MM.1S (cell line): Measurements from ENCODE around the gene FCHO2.

Experiments
- DNase-seq: peaks from one replicate; pipeline ENCODE4 v3.0.0-alpha.2; 2015
- H2AFZ ChIP-seq: fragments of 300-600 bp; sonication (generic); 2 replicates; pipeline ENCODE4 v1.6.0; 2016; ENCODE audit warnings: antibody characterized with exemption, low read length
- H3F3A ChIP-seq: fragments of 300-600 bp; sonication (generic); 2 replicates; pipeline ENCODE4 v1.6.1; 2016; ENCODE audit warnings: mild to moderate bottlenecking, antibody characterized with exemption, low read length, moderate library complexity, mixed read lengths; ENCODE audit not compliant: insufficient read depth
- H3K27ac ChIP-seq: fragments of 300-600 bp; sonication (generic); 2 replicates; pipeline ENCODE4 v1.5.1; 2016; ENCODE audit warnings: mild to moderate bottlenecking, low read length
- H3K27me3 ChIP-seq: fragments of 300-600 bp; sonication (generic); replicated peaks from 2 replicates; pipeline ENCODE4 v1.6.0; 2016; ENCODE audit warnings: low read length; ENCODE audit not compliant: insufficient read depth
- H3K36me3 ChIP-seq: fragments of 300-600 bp; sonication (generic); replicated peaks from 2 replicates; pipeline ENCODE4 v1.6.1; 2016; ENCODE audit warnings: mild to moderate bottlenecking, low read length, mixed read lengths; ENCODE audit not compliant: insufficient read depth
- H3K4me1 ChIP-seq: fragments of 300-600 bp; sonication (generic); 2 replicates; pipeline ENCODE4 v1.6.1; 2016; ENCODE audit warnings: low read length, mixed read lengths
- H3K4me2 ChIP-seq: fragments of 300-600 bp; sonication (generic); 2 replicates; pipeline ENCODE4 v1.6.0; 2016; ENCODE audit warnings: low read depth, low read length
- H3K4me3 ChIP-seq: fragments of 300-600 bp; sonication (generic); 2 replicates; pipeline ENCODE4 v1.5.1; 2016; ENCODE audit warnings: low read length, mixed read lengths
- H3K79me2 ChIP-seq: fragments of 300-600 bp; sonication (generic); 2 replicates; pipeline ENCODE4 v1.6.1; 2016; ENCODE audit warnings: mixed run types, low read length, mixed read lengths
- H3K9ac ChIP-seq: fragments of 300-600 bp; sonication (generic); 2 replicates; pipeline ENCODE4 v1.6.1; 2016; ENCODE audit warnings: low read length, mixed read lengths
- H3K9me2 ChIP-seq: fragments of 300-600 bp; sonication (generic); replicated peaks from 2 replicates; pipeline ENCODE4 v1.6.1; 2016; ENCODE audit warnings: mild to moderate bottlenecking, low read length, mixed read lengths; ENCODE audit not compliant: insufficient read depth
- H3K9me3 ChIP-seq: fragments of 300-600 bp; sonication (generic); replicated peaks from 2 replicates; pipeline ENCODE4 v1.6.1; 2016; ENCODE audit warnings: mild to moderate bottlenecking, low read length, mixed read lengths; ENCODE audit not compliant: insufficient read depth
- H4K20me1 ChIP-seq: fragments of 300-600 bp; sonication (generic); 2 replicates; pipeline ENCODE4 v1.6.1; 2016; ENCODE audit warnings: mild to moderate bottlenecking, low read length, moderate library complexity, mixed read lengths; ENCODE audit not compliant: insufficient read depth
- EZH2 ChIP-seq: fragments of 300-600 bp; sonication (generic); optimal IDR thresholded peaks from 2 replicates; pipeline ENCODE3; 2017; ENCODE audit warnings: low read depth, mild to moderate bottlenecking, antibody characterized with exemption, low read length, mixed read lengths
- EZH2phosphoT487 ChIP-seq: fragments of 300-600 bp; sonication (generic); IDR thresholded peaks from 2 replicates; pipeline ENCODE4 v1.6.1; 2018; ENCODE audit warnings: antibody characterized with exemption, low read length
- TF ChIP-seq, protein P1 (sequence below): fragments of 300-600 bp; sonication (generic); IDR thresholded peaks from 2 replicates; pipeline ENCODE4 v1.5.1; 2016; ENCODE audit warnings: antibody characterized with exemption, low read length, mixed read lengths

FCHO2 gene

GRCh38 chr5:73027816-73028215 is 72.0 kb downstream of the FCHO2 start:
- no peak for TF ChIP-seq EZH2phosphoT487
- TF ChIP-seq, protein P1, sequence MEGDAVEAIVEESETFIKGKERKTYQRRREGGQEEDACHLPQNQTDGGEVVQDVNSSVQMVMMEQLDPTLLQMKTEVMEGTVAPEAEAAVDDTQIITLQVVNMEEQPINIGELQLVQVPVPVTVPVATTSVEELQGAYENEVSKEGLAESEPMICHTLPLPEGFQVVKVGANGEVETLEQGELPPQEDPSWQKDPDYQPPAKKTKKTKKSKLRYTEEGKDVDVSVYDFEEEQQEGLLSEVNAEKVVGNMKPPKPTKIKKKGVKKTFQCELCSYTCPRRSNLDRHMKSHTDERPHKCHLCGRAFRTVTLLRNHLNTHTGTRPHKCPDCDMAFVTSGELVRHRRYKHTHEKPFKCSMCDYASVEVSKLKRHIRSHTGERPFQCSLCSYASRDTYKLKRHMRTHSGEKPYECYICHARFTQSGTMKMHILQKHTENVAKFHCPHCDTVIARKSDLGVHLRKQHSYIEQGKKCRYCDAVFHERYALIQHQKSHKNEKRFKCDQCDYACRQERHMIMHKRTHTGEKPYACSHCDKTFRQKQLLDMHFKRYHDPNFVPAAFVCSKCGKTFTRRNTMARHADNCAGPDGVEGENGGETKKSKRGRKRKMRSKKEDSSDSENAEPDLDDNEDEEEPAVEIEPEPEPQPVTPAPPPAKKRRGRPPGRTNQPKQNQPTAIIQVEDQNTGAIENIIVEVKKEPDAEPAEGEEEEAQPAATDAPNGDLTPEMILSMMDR: no peak
- no peak for TF ChIP-seq EZH2
- no peak overlapping the region for H3K4me3 ChIP-seq
- H3K27me3 ChIP-seq: no peaks in the 10 kb centered on the region
- no peak overlapping the region for H2AFZ ChIP-seq
- H3K9ac ChIP-seq: no peak overlapping the region
- DNase-seq: no peak
- H3K27ac ChIP-seq: no peak overlapping the region
- H3K9me3 ChIP-seq: no peaks in the 10 kb centered on the region
- no peaks in the 10 kb centered on the region for H3K79me2 ChIP-seq
- no peak overlapping the region for H3K4me2 ChIP-seq
- H3F3A ChIP-seq: peaks cover 7% of the 10 kb centered on the region
- no peaks in the 10 kb centered on the region for H3K9me2 ChIP-seq
- H3K36me3 ChIP-seq: no peaks in the 10 kb centered on the region
- peaks cover 17% of the 10 kb centered on the region for H3K4me1 ChIP-seq
- H4K20me1 ChIP-seq: no peaks in the 10 kb centered on the region

DNA sequence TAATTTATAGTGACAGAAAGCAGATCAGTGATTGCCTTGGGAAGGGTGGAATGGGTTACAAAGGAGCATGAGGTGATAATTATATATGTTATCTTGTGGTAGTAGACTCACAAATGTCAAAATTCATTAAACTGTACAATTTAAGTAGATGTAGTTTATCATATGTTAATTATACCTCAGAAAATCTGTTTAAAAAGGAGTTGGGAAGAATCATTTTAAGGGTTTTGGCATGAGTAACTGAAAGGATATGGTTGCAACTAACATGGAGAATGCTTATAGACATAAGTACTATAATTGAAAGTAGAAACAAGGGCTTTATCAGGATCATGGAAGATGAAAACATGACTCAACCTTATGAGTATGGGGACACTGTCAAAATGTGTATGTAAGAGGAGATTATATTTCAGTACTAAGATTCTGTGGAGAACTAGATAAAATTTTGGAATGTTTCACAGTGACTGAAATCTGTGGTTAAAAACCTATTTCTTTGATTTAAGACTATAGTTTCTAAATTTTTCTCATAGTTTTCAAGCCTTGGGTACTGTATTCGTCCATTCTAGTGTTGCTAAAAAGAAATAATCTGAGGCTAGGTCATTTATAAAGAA is 73.3 kb downstream of the FCHO2 start:
- Histone ChIP-seq H3K9me2 (no peaks in the 10 kb centered on the region), H3K4me2 (no peak overlapping the region), H3K4me1 (peaks cover 17% of the 10 kb centered on the region), H3K9ac (no peak overlapping the region), H3F3A (peaks cover 7% of the 10 kb centered on the region), H3K79me2 (no peaks in the 10 kb centered on the region), H3K27ac (no peak overlapping the region), H2AFZ (no peak overlapping the region), H3K9me3 (no peaks in the 10 kb centered on the region), H3K36me3 (no peaks in the 10 kb centered on the region), H4K20me1 (no peaks in the 10 kb centered on the region), H3K4me3 (no peak overlapping the region), H3K27me3 (no peaks in the 10 kb centered on the region)
- TF ChIP-seq EZH2phosphoT487: no peak
- no peak for TF ChIP-seq EZH2
- TF ChIP-seq, protein P1: no peak
- DNase-seq: no peak

DNA sequence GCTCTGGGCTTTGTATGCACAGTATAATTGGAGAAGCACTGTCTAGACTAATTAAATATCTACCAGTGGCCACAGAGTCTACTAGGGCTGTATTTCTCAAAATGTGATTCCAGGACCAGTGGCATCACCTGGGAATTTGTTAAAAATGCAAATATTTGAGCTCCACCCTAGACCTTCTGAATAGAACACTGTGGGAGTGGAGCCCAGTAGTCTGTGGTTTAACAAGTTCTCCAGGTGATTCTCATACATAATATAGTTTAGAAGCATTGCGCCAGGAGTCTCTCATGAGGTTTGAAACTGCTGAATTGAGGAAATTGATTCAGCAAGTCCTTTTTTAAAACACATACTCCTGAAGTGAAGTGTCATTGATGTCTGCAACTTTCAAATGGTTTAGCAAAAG is 74.7 kb downstream of the FCHO2 start:
- no peaks in the 10 kb centered on the region for H3K79me2 ChIP-seq
- H3K9ac ChIP-seq: no peak overlapping the region
- no peaks in the 10 kb centered on the region for H3K27me3 ChIP-seq
- TF ChIP-seq EZH2: no peak
- TF ChIP-seq EZH2phosphoT487: no peak
- TF ChIP-seq, protein P1: no peak
- no peaks in the 10 kb centered on the region for H3K36me3 ChIP-seq
- no peak overlapping the region for H2AFZ ChIP-seq
- H3K27ac ChIP-seq: no peak overlapping the region; the same call in 1 of the 2 replicates
- peak; percentile 55 for DNase-seq
- H3K4me1 ChIP-seq: peaks cover 17% of the 10 kb centered on the region
- peaks cover 7% of the 10 kb centered on the region for H3F3A ChIP-seq
- H3K9me2 ChIP-seq: no peaks in the 10 kb centered on the region
- H4K20me1 ChIP-seq: no peaks in the 10 kb centered on the region
- H3K4me2 ChIP-seq: peak overlapping the region; percentile 10; the same call in 1 of the 2 replicates
- no peak overlapping the region for H3K4me3 ChIP-seq
- no peaks in the 10 kb centered on the region for H3K9me3 ChIP-seq
